IMR-90 (cell line): ENCODE measurements around the gene XCL1. TPM values are rescaled to one million over a fixed set of nuclear protein-coding genes. Genes with fewer than 3 reads are reported as not detected.

Source experiments
- ATAC-seq: fragments of 200-7000 bp; cut with Tn5 transposase; 2 replicates; pipeline ENCODE4 v1.9.1; 2020; ENCODE audit warnings: low read depth, mild to moderate bottlenecking, moderate library complexity
- BruUV-seq: library from RNA; stranded (reverse); fragments of 400-500 nt; replicated peaks from 2 replicates; lab custom pipeline; 2021; lab: Mats Ljungman, UMichigan
- CTCF ChIA-PET: fragments of 300-600 bp; formaldehyde crosslinking; extraction: SDS; loops from one replicate; lab custom pipeline; 2021; ENCODE audit warnings: antibody characterized with exemption; lab: Yijun Ruan, JAX
- POLR2A ChIA-PET: fragments of 300-600 bp; sonication (Branson Sonifier 250); formaldehyde crosslinking; loops from one replicate; lab custom pipeline; 2022; ENCODE audit warnings: antibody characterized with exemption; ENCODE audit not compliant: unreplicated experiment; lab: Charles Lee
- DNase-seq: peaks from one replicate; pipeline ENCODE4 v3.0.0; 2013
- H2AFZ ChIP-seq: replicated peaks from 2 replicates; pipeline ENCODE3; 2013; ENCODE audit warnings: low read length, mild to moderate bottlenecking; ENCODE audit not compliant: poor library complexity
- H2AK5ac ChIP-seq: 2 replicates; pipeline ENCODE4 v1.6.1; 2013; ENCODE audit warnings: low read depth, low read length, inconsistent platforms
- H2AK9ac ChIP-seq: replicated peaks from 2 replicates; pipeline ENCODE3; 2013; ENCODE audit warnings: mild to moderate bottlenecking, low read depth, low read length, moderate library complexity; ENCODE audit not compliant: poor library complexity
- H2BK120ac ChIP-seq: 2 replicates; pipeline ENCODE4 v1.6.1; 2013; ENCODE audit warnings: low read depth, low read length, inconsistent platforms
- H2BK15ac ChIP-seq: 3 replicates; pipeline ENCODE4 v1.6.1; 2013; ENCODE audit warnings: low read depth, low read length, inconsistent platforms
- H2BK20ac ChIP-seq: 2 replicates; pipeline ENCODE4 v1.6.1; 2013; ENCODE audit warnings: low read depth, mild to moderate bottlenecking, inconsistent platforms, low read length, moderate library complexity
- H2BK5ac ChIP-seq: 2 replicates; pipeline ENCODE4 v1.6.1; 2013; ENCODE audit warnings: mild to moderate bottlenecking, low read depth, low read length, inconsistent platforms; ENCODE audit not compliant: poor library complexity, severe bottlenecking
- H3K14ac ChIP-seq: replicated peaks from 2 replicates; pipeline ENCODE4 v1.6.1; 2013; ENCODE audit warnings: low read depth, low read length, inconsistent platforms
- H3K18ac ChIP-seq: 2 replicates; pipeline ENCODE4 v1.6.1; 2013; ENCODE audit warnings: low read depth, low read length, control low read depth
- H3K23ac ChIP-seq: 2 replicates; pipeline ENCODE4 v1.6.1; 2013; ENCODE audit warnings: low read depth, low read length, inconsistent platforms
- H3K27ac ChIP-seq: 2 replicates; pipeline ENCODE4 v1.5.1; 2013; ENCODE audit warnings: mild to moderate bottlenecking, control low read depth, low read length; ENCODE audit not compliant: insufficient read depth
- H3K27me3 ChIP-seq: 2 replicates; pipeline ENCODE4 v1.6.1; 2013; ENCODE audit warnings: low read length; ENCODE audit not compliant: control insufficient read depth, insufficient read depth
- H3K36me3 ChIP-seq: 2 replicates; pipeline ENCODE4 v1.6.1; 2013; ENCODE audit warnings: low read length, mixed read lengths; ENCODE audit not compliant: control insufficient read depth, insufficient read depth
- H3K4ac ChIP-seq: 2 replicates; pipeline ENCODE4 v1.6.1; 2013; ENCODE audit warnings: low read depth, low read length, inconsistent platforms
- H3K4me1 ChIP-seq: 2 replicates; pipeline ENCODE4 v1.6.1; 2013; ENCODE audit warnings: low read length, mixed read lengths; ENCODE audit not compliant: control insufficient read depth, insufficient read depth
- H3K4me2 ChIP-seq: 2 replicates; pipeline ENCODE4 v1.6.1; 2013; ENCODE audit warnings: low read depth, mild to moderate bottlenecking, control low read depth, low read length, moderate library complexity
- H3K4me3 ChIP-seq: 2 replicates; pipeline ENCODE4 v1.5.1; 2013; ENCODE audit warnings: low read depth, mild to moderate bottlenecking, control low read depth, low read length, moderate library complexity; ENCODE audit not compliant: insufficient read depth
- H3K56ac ChIP-seq: 2 replicates; pipeline ENCODE4 v1.6.1; 2013; ENCODE audit warnings: low read length, inconsistent platforms; ENCODE audit not compliant: insufficient read depth; ENCODE audit errors: extremely low read depth
- H3K79me1 ChIP-seq, 2 experiments: 2 replicates each; pipeline ENCODE4 v1.6.1; 2013; ENCODE audit warnings: low read length in 2 of 2, inconsistent platforms in 1 of 2, low read depth in 1 of 2
- H3K9ac ChIP-seq: 2 replicates; pipeline ENCODE4 v1.6.1; 2013; ENCODE audit warnings: low read depth, low read length, control low read depth
- H3K9me1 ChIP-seq: 2 replicates; pipeline ENCODE4 v1.6.1; 2013; ENCODE audit warnings: low read length, inconsistent platforms; ENCODE audit not compliant: insufficient read depth
- H3K9me3 ChIP-seq: 2 replicates; pipeline ENCODE4 v1.6.1; 2013; ENCODE audit warnings: low read length; ENCODE audit not compliant: control insufficient read depth, insufficient read depth
- H4K20me1 ChIP-seq: 2 replicates; pipeline ENCODE4 v1.6.1; 2013; ENCODE audit warnings: low read length, inconsistent platforms; ENCODE audit not compliant: insufficient read depth
- H4K5ac ChIP-seq: 2 replicates; pipeline ENCODE4 v1.6.1; 2013; ENCODE audit warnings: mild to moderate bottlenecking, low read depth, low read length, control low read depth
- H4K8ac ChIP-seq, 2 experiments: 2 replicates each; pipeline ENCODE4 v1.6.1; 2013; ENCODE audit warnings: low read depth in 2 of 2, low read length in 2 of 2, control low read depth in 1 of 2, inconsistent platforms in 1 of 2
- H4K91ac ChIP-seq: 2 replicates; pipeline ENCODE4 v1.6.1; 2013; ENCODE audit warnings: low read depth, low read length, inconsistent platforms; ENCODE audit not compliant: insufficient read depth
- BHLHE40 ChIP-seq: fragments of 150-350 bp; IDR thresholded peaks from 2 replicates; pipeline ENCODE4 v1.6.1; 2016; ENCODE audit warnings: mild to moderate bottlenecking, low read depth, low read length
- CEBPB ChIP-seq: IDR thresholded peaks from 2 replicates; pipeline ENCODE4 v1.6.1; 2012; ENCODE audit warnings: low read depth, low read length, improper control_type of control experiment
- CHD1 ChIP-seq: IDR thresholded peaks from 2 replicates; pipeline ENCODE4 v1.6.1; 2012; ENCODE audit warnings: low read depth, low read length, improper control_type of control experiment
- CTCF ChIP-seq: conservative IDR thresholded peaks from 2 replicates; pipeline ENCODE4 v1.5.1; 2012; ENCODE audit warnings: mild to moderate bottlenecking, low read depth, low read length, improper control_type of control experiment
- ELK1 ChIP-seq: fragments of 150-350 bp; IDR thresholded peaks from 2 replicates; pipeline ENCODE4 v1.6.1; 2016; ENCODE audit warnings: low read depth, mild to moderate bottlenecking, low read length, moderate library complexity, borderline replicate concordance
- FOS ChIP-seq: fragments of 150-350 bp; IDR thresholded peaks from 2 replicates; pipeline ENCODE4 v1.6.1; 2016; ENCODE audit warnings: low read depth, low read length
- MAFK ChIP-seq: IDR thresholded peaks from 2 replicates; pipeline ENCODE4 v1.6.1; 2012; ENCODE audit warnings: low read depth, low read length, improper control_type of control experiment
- MAZ ChIP-seq: IDR thresholded peaks from 2 replicates; pipeline ENCODE4 v1.6.1; 2012; ENCODE audit warnings: low read depth, mild to moderate bottlenecking, low read length, improper control_type of control experiment, moderate library complexity, borderline replicate concordance
- MXI1 ChIP-seq: IDR thresholded peaks from 2 replicates; pipeline ENCODE4 v1.6.1; 2012; ENCODE audit warnings: low read depth, mild to moderate bottlenecking, low read length, moderate library complexity, borderline replicate concordance
- NFE2L2 ChIP-seq: fragments of 150-350 bp; IDR thresholded peaks from 2 replicates; pipeline ENCODE4 v1.6.1; 2016; ENCODE audit warnings: low read depth, mild to moderate bottlenecking, low read length
- POLR2A ChIP-seq: IDR thresholded peaks from 2 replicates; pipeline ENCODE4 v1.6.1; 2012; ENCODE audit warnings: mild to moderate bottlenecking, low read depth, low read length
- RAD21 ChIP-seq: IDR thresholded peaks from 2 replicates; pipeline ENCODE4 v1.6.1; 2012; ENCODE audit warnings: low read length, improper control_type of control experiment
- RCOR1 ChIP-seq: IDR thresholded peaks from 2 replicates; pipeline ENCODE4 v1.6.1; 2012; ENCODE audit warnings: mild to moderate bottlenecking, low read length, improper control_type of control experiment; ENCODE audit not compliant: insufficient replicate concordance
- RFX5 ChIP-seq: IDR thresholded peaks from 2 replicates; pipeline ENCODE4 v1.8.0; 2012; ENCODE audit warnings: low read depth, mild to moderate bottlenecking, low read length, moderate library complexity
- SMC3 ChIP-seq: fragments of 150-350 bp; IDR thresholded peaks from 2 replicates; pipeline ENCODE4 v1.6.1; 2016; ENCODE audit warnings: low read depth, mild to moderate bottlenecking, antibody characterized with exemption, low read length, moderate library complexity
- USF2 ChIP-seq: fragments of 150-350 bp; IDR thresholded peaks from 2 replicates; pipeline ENCODE4 v1.6.1; 2017; ENCODE audit warnings: mild to moderate bottlenecking, antibody characterized with exemption, low read length, low read depth
- WGBS, 2 experiments: methylation state at CpG; one replicate each; pipeline versions ENCODE4 v1.1.5 to v1.1.7; 2013; ENCODE audit warnings: missing lambda C conversion rate in 2 of 2; ENCODE audit not compliant: insufficient read length in 1 of 2; ENCODE audit errors: extremely low coverage in 2 of 2; 5-methylcytosine and 5-hydroxymethylcytosine counted together
- dilution Hi-C: fragments of 300-500 bp; cut with HindIII; formaldehyde crosslinking; loops from one replicate; pipeline ENCODE4 v1.14.3; 2018; ENCODE audit warnings: low sequenced_read_pairs; ENCODE audit not compliant: unreplicated experiment
- in situ Hi-C: fragments of 300-500 bp; cut with MboI; formaldehyde crosslinking; loops from 3 replicates; pipeline ENCODE4 v1.14.3; 2019; ENCODE audit warnings: low sequenced_read_pairs, inconsistent platforms, mixed read lengths
- intact Hi-C: fragments of 100-400 bp; cut with micrococcal nuclease; formaldehyde crosslinking; loops from 2 replicates; pipeline ENCODE4 v1.10.0; 2022
- polyA plus RNA-seq, 3 experiments: library from polyadenylated mRNA; depleted of rRNA; stranded (reverse); fragments of >200 nt; gene quantifications; 2 replicates each; pipeline ENCODE4 v1.2.3, GENCODE V29; 2012; ENCODE audit warnings: low replicate concordance in 1 of 3
- total RNA-seq: library from RNA; depleted of rRNA; stranded (reverse); fragments of >200 nt; gene quantifications from 2 replicates; pipeline ENCODE4 v1.2.3, GENCODE V29; 2012

Gene XCL1
- total and polyA plus RNA-seq, 2 of the 4 experiments (the other 2 are of a cell fraction) = not detected

- Histone ChIP-seq H2BK5ac (no peak overlapping the region), H2BK20ac (no peak overlapping the region), H3K4me3 (no peak overlapping the region), H2AFZ (no peak overlapping the region), H3K4me1 (no peaks in the 10 kb centered on the region), H4K5ac (no peak overlapping the region), H4K20me1 (no peaks in the 10 kb centered on the region), H3K14ac (no peak overlapping the region), H3K4ac (no peak overlapping the region), H3K9ac (no peak overlapping the region), H4K8ac (no peak overlapping the region), H2AK5ac (no peak overlapping the region), H3K27ac (no peak overlapping the region), H3K9me3 (no peaks in the 10 kb centered on the region), H3K36me3 (no peaks in the 10 kb centered on the region), H3K18ac (no peak overlapping the region), H4K91ac (no peak overlapping the region), H3K27me3 (no peaks in the 10 kb centered on the region; the same call in 1 of the 2 replicates), H3K56ac (no peak overlapping the region), H3K23ac (no peak overlapping the region), H3K4me2 (no peak overlapping the region), H3K9me1 (no peaks in the 10 kb centered on the region), H3K79me1 (no peaks in the 10 kb centered on the region), H2AK9ac (no peak overlapping the region), H2BK15ac (no peak overlapping the region), H2BK120ac (no peak overlapping the region)
- ATAC-seq (no peak), DNase-seq (no peak)
- no CpG with 5 or more reads among the region's 5 CpGs for WGBS, 2 experiments
- no peak for TF ChIP-seq RAD21
- no peak for TF ChIP-seq MAFK
- no peak for TF ChIP-seq MAZ
- TF ChIP-seq FOS = no peak
- TF ChIP-seq SMC3 = no peak
- TF ChIP-seq NFE2L2 = no peak
- TF ChIP-seq MXI1 = no peak
- TF ChIP-seq POLR2A = no peak
- TF ChIP-seq USF2 = no peak
- no peak for TF ChIP-seq BHLHE40
- no peak for TF ChIP-seq ELK1
- TF ChIP-seq RCOR1 = no peak
- TF ChIP-seq CTCF = no peak
- no peak for TF ChIP-seq RFX5
- no peak for TF ChIP-seq CHD1
- TF ChIP-seq CEBPB = no peak
- BruUV-seq = no TSS peak
- in situ Hi-C loops (no loop called here), dilution Hi-C loops (no loop called here), intact Hi-C loops (no loop called here)
- ChIA-PET POLR2A (no interaction called here), CTCF (no interaction called here)
Observed at GRCh38 chr1:168591066-168591465, 14.7 kb downstream of the XCL1 start.
